ENCODE measurements around the gene DNAL4. TPM values are rescaled to one million over a fixed set of nuclear protein-coding genes. Genes with fewer than 3 reads are reported as not detected.

The DNAL4 gene
- total and polyA plus RNA-seq, 7 donors = 7.9 to 25.8 (median 15.0) TPM

GRCh38 chr22:38799265-38800002 lies 5.5 kb upstream of the DNAL4 start:
- 88 to 92% methylated on average over 6 of the region's 6 CpGs for WGBS, 2 donors
- H3K9me3 ChIP-seq = no peaks in the 10 kb centered on the region
- intact Hi-C loops (cut with DNase I) = no loop called here
- no peak overlapping the region for H3K4me3 ChIP-seq
- DNase-seq = peak; percentile 18
- H3K4me1 ChIP-seq = peaks cover 0 to 7% (median 1%) of the 10 kb centered on the region in 4 donors
- H3K27me3 ChIP-seq = peaks cover 0 to 3% (median 0%) of the 10 kb centered on the region in 3 donors
- H3K36me3 ChIP-seq = no peaks in the 10 kb centered on the region
- no peak overlapping the region for H3K27ac ChIP-seq
- TF ChIP-seq EP300 (IDR thresholded peaks at IDR 0.05) (no peak), POLR2AphosphoS5 (IDR thresholded peaks at IDR 0.05) (no peak), CTCF (IDR thresholded peaks at IDR 0.05) (no peak), POLR2A (IDR thresholded peaks at IDR 0.05) (no peak)

GRCh38 chr22:38798496-38798895 lies 4.6 kb upstream of the DNAL4 start:
- 66 to 70% methylated on average over 5 of the region's 5 CpGs for WGBS, 2 donors
- intact Hi-C loops (cut with DNase I) = no loop called here
- Histone ChIP-seq H3K9me3 (no peaks in the 10 kb centered on the region), H3K36me3 (no peaks in the 10 kb centered on the region), H3K27ac (no peak overlapping the region), H3K4me3 (no peak overlapping the region), H3K27me3 (peaks cover 0 to 3% (median 0%) of the 10 kb centered on the region in 3 donors), H3K4me1 (peaks cover 0 to 8% (median 3%) of the 10 kb centered on the region in 4 donors)
- TF ChIP-seq POLR2AphosphoS5 (IDR thresholded peaks at IDR 0.05) = no peak
- DNase-seq = peak; percentile 13

- DNase-seq = no peak
- H3K27ac ChIP-seq = no peak overlapping the region
- intact Hi-C loops (cut with DNase I) = no loop called here
- peaks cover 0 to 12% (median 9%) of the 10 kb centered on the region in 4 donors for H3K4me1 ChIP-seq
- peaks cover 0 to 3% (median 0%) of the 10 kb centered on the region in 3 donors for H3K27me3 ChIP-seq
- 83 to 88% methylated on average over 12 of the region's 12 CpGs for WGBS, 2 donors
- H3K36me3 ChIP-seq = no peaks in the 10 kb centered on the region
- H3K4me3 ChIP-seq = no peak overlapping the region
- TF ChIP-seq POLR2AphosphoS5 (IDR thresholded peaks at IDR 0.05) (no peak), CTCF (IDR thresholded peaks at IDR 0.05) (no peak), POLR2A (IDR thresholded peaks at IDR 0.05) (no peak), EP300 (IDR thresholded peaks at IDR 0.05) (no peak)
- H3K9me3 ChIP-seq = no peaks in the 10 kb centered on the region
Measured at GRCh38 chr22:38796262-38796957, 2.5 kb upstream of the DNAL4 start.

GRCh38 chr22:38795569-38795968 lies 1.6 kb upstream of the DNAL4 start:
- H3K4me3 ChIP-seq = no peak overlapping the region
- no peaks in the 10 kb centered on the region for H3K27me3 ChIP-seq
- no peaks in the 10 kb centered on the region for H3K9me3 ChIP-seq
- TF ChIP-seq CTCF (IDR thresholded peaks at IDR 0.05) (no peak), EP300 (IDR thresholded peaks at IDR 0.05) (no peak), POLR2A (IDR thresholded peaks at IDR 0.05) (no peak), POLR2AphosphoS5 (IDR thresholded peaks at IDR 0.05) (no peak)
- intact Hi-C loops (cut with DNase I) = no loop called here
- 66 to 74% methylated on average over 4 of the region's 4 CpGs for WGBS, 2 donors
- DNase-seq = peak; percentile 24
- H3K4me1 ChIP-seq = peaks cover 0 to 12% (median 9%) of the 10 kb centered on the region in 4 donors
- peaks cover 0 to 3% (median 0%) of the 10 kb centered on the region in 4 donors for H3K36me3 ChIP-seq
- no peak overlapping the region for H3K27ac ChIP-seq

- no peak for DNase-seq
- peak overlapping the region; percentile 61 to 94 (median 85) for H3K4me3 ChIP-seq
- no peaks in the 10 kb centered on the region for H3K9me3 ChIP-seq
- 24 to 30% methylated on average over 9 of the region's 9 CpGs for WGBS, 2 donors
- H3K4me1 ChIP-seq = peaks cover 0 to 21% (median 19%) of the 10 kb centered on the region in 4 donors
- no peaks in the 10 kb centered on the region for H3K27me3 ChIP-seq
- H3K27ac ChIP-seq = peak overlapping the region; percentile 82 to 90 (median 84)
- peaks cover 0 to 13% (median 0%) of the 10 kb centered on the region in 4 donors for H3K36me3 ChIP-seq
- intact Hi-C loops (cut with DNase I) = loop anchor here (5.0 kb wide), 2 partner anchors 36 to 49 kb away; partner anchors contain the start of genes NPTXR and SUN2
- no peak for TF ChIP-seq EP300 (IDR thresholded peaks at IDR 0.05)
- TF ChIP-seq POLR2AphosphoS5 (IDR thresholded peaks at IDR 0.05) = no peak
- no peak for TF ChIP-seq POLR2A (IDR thresholded peaks at IDR 0.05)
- no peak for TF ChIP-seq CTCF (IDR thresholded peaks at IDR 0.05)
Measured at GRCh38 chr22:38793317-38793716, 626 bp downstream of the DNAL4 start.

All from sigmoid colon (tissue), 7 donors.